Endothelial cell (in vitro differentiated cells): ENCODE data around the gene EGFLAM. TPM values are rescaled to one million over a fixed set of nuclear protein-coding genes. Genes with fewer than 3 reads are reported as not detected.

Experiments used
- DNase-seq: peaks from one replicate; pipeline ENCODE4 v3.0.0; 2021; ENCODE audit warnings: low spot score
- H3K27ac Mint-ChIP-seq: one replicate; pipeline ENCODE4 v1.8.0; 2021; ENCODE audit warnings: mixed read lengths, inconsistent platforms; ENCODE audit not compliant: unreplicated experiment
- H3K27me3 Mint-ChIP-seq: one replicate; pipeline ENCODE4 v1.8.0; 2021; ENCODE audit warnings: mild to moderate bottlenecking, moderate library complexity, mixed read lengths, inconsistent platforms; ENCODE audit not compliant: unreplicated experiment
- H3K36me3 Mint-ChIP-seq: one replicate; pipeline ENCODE4 v1.8.0; 2021; ENCODE audit warnings: mild to moderate bottlenecking, low read depth, mixed read lengths, inconsistent platforms; ENCODE audit not compliant: unreplicated experiment
- H3K4me1 Mint-ChIP-seq: one replicate; pipeline ENCODE4 v1.8.0; 2021; ENCODE audit warnings: mild to moderate bottlenecking, mixed read lengths, inconsistent platforms; ENCODE audit not compliant: unreplicated experiment
- H3K4me3 Mint-ChIP-seq: one replicate; pipeline ENCODE4 v1.8.0; 2021; ENCODE audit warnings: mild to moderate bottlenecking, mixed read lengths, inconsistent platforms; ENCODE audit not compliant: unreplicated experiment
- H3K9me3 Mint-ChIP-seq: one replicate; pipeline ENCODE4 v1.8.0; 2021; ENCODE audit warnings: mixed read lengths, inconsistent platforms; ENCODE audit not compliant: unreplicated experiment
- CTCF ChIP-seq: fragments of 200-600 bp; sonication (generic); IDR thresholded peaks from one replicate; pipeline ENCODE4 v1.5.0; 2021; ENCODE audit warnings: antibody characterized with exemption; ENCODE audit not compliant: unreplicated experiment
- total RNA-seq: library from RNA; stranded (reverse); fragmentation: NEBNext Ultra II Directional; extraction: Animal tissue kit (Norgen Biotek cat#: 25700); gene quantifications from one replicate; pipeline ENCODE4 v1.2.1, GENCODE V29; 2021; ENCODE audit not compliant: unreplicated experiment

EGFLAM gene
- total RNA-seq, 1 donor from 2014 or later: 29.6 TPM

GRCh38 chr5:38297830-38298608, 39.7 kb downstream of the EGFLAM start:
- H3K4me3 Mint-ChIP-seq: no peak overlapping the region
- no peak for TF ChIP-seq CTCF
- H3K9me3 Mint-ChIP-seq: no peaks in the 10 kb centered on the region
- no peaks in the 10 kb centered on the region for H3K27me3 Mint-ChIP-seq
- H3K36me3 Mint-ChIP-seq: peaks cover under 1% of the 10 kb centered on the region
- peaks cover under 1% of the 10 kb centered on the region for H3K4me1 Mint-ChIP-seq
- no peak overlapping the region for H3K27ac Mint-ChIP-seq
- DNase-seq: no peak

GRCh38 chr5:38299585-38299984, 41.2 kb downstream of the EGFLAM start:
- Mint-ChIP-seq H3K36me3 (peaks cover 5% of the 10 kb centered on the region), H3K4me1 (no peaks in the 10 kb centered on the region), H3K9me3 (peaks cover 3% of the 10 kb centered on the region), H3K27me3 (no peaks in the 10 kb centered on the region), H3K27ac (no peak overlapping the region), H3K4me3 (no peak overlapping the region)
- DNase-seq: no peak
- no peak for TF ChIP-seq CTCF

GRCh38 chr5:38305148-38305547, 46.8 kb downstream of the EGFLAM start:
- no peaks in the 10 kb centered on the region for H3K4me1 Mint-ChIP-seq
- no peak for DNase-seq
- TF ChIP-seq CTCF: no peak
- H3K9me3 Mint-ChIP-seq: peaks cover 3% of the 10 kb centered on the region
- no peaks in the 10 kb centered on the region for H3K27me3 Mint-ChIP-seq
- H3K4me3 Mint-ChIP-seq: no peak overlapping the region
- no peak overlapping the region for H3K27ac Mint-ChIP-seq
- H3K36me3 Mint-ChIP-seq: peaks cover 19% of the 10 kb centered on the region

GRCh38 chr5:38307845-38308244, 49.5 kb downstream of the EGFLAM start:
- Mint-ChIP-seq H3K27me3 (no peaks in the 10 kb centered on the region), H3K36me3 (peaks cover 19% of the 10 kb centered on the region), H3K4me1 (no peaks in the 10 kb centered on the region), H3K27ac (no peak overlapping the region), H3K4me3 (no peak overlapping the region), H3K9me3 (peaks cover 3% of the 10 kb centered on the region)
- no peak for DNase-seq
- TF ChIP-seq CTCF: no peak

- DNase-seq: no peak
- no peak for TF ChIP-seq CTCF
- H3K4me3 Mint-ChIP-seq: no peak overlapping the region
These were observed 58.3 kb downstream of the EGFLAM start for GRCh38 chr5:38316544-38317224.

More at GRCh38 chr5:38316544-38317224, 58.3 kb downstream of the EGFLAM start:
- peaks cover 3% of the 10 kb centered on the region for H3K36me3 Mint-ChIP-seq
- H3K27me3 Mint-ChIP-seq: no peaks in the 10 kb centered on the region
- H3K4me1 Mint-ChIP-seq: no peaks in the 10 kb centered on the region
- H3K9me3 Mint-ChIP-seq: no peaks in the 10 kb centered on the region
- H3K27ac Mint-ChIP-seq: no peak overlapping the region
